Skeletal muscle satellite cell (primary cell): ENCODE results near the gene ATF7.
"Not testable (repeated sequence)": the region's sequence is repeated elsewhere in the genome, so short reads cannot be mapped to it uniquely, and the experiment has no call there.

ENCODE experiments used
- H3K27me3 ChIP-seq: 2 replicates; pipeline ENCODE4 v1.7.0; 2013; ENCODE audit warnings: low read length; ENCODE audit not compliant: control insufficient read depth, insufficient read depth
- H3K36me3 ChIP-seq: 2 replicates; pipeline ENCODE4 v1.7.0; 2013; ENCODE audit warnings: mild to moderate bottlenecking, control low read depth, low read length; ENCODE audit not compliant: insufficient read depth
- H3K4me1 ChIP-seq: 2 replicates; pipeline ENCODE4 v1.7.0; 2013; ENCODE audit warnings: low read length; ENCODE audit not compliant: control insufficient read depth, insufficient read depth
- H3K4me2 ChIP-seq: 2 replicates; pipeline ENCODE4 v1.7.0; 2013; ENCODE audit warnings: mild to moderate bottlenecking, low read length
- H3K4me3 ChIP-seq: 2 replicates; pipeline ENCODE4 v1.7.0; 2013; ENCODE audit warnings: low read length
- H3K9ac ChIP-seq: 2 replicates; pipeline ENCODE4 v1.7.0; 2013; ENCODE audit warnings: mild to moderate bottlenecking, low read depth, low read length, moderate library complexity
- H3K9me3 ChIP-seq: replicated peaks from 2 replicates; pipeline ENCODE4 v1.7.0; 2013; ENCODE audit warnings: mild to moderate bottlenecking, control low read depth, low read length

The ATF7 gene

GRCh38 chr12:53563452-53564028 is 62.6 kb downstream of the ATF7 start:
- Histone ChIP-seq H3K27me3 (no peaks in the 10 kb centered on the region), H3K4me2 (no peak overlapping the region), H3K36me3 (no peaks in the 10 kb centered on the region), H3K9ac (no peak overlapping the region), H3K4me1 (peaks cover 49% of the 10 kb centered on the region), H3K4me3 (no peak overlapping the region), H3K9me3 (no peaks in the 10 kb centered on the region)

GRCh38 chr12:53561590-53561953 is 64.6 kb downstream of the ATF7 start:
- peak overlapping the region; percentile 49 for H3K4me3 ChIP-seq

GRCh38 chr12:53560912-53561589 is 65.1 kb downstream of the ATF7 start:
- Histone ChIP-seq H3K4me2 (peak overlapping the region; percentile 60), H3K4me3 (peak overlapping the region; percentile 17), H3K9me3 (no peaks in the 10 kb centered on the region), H3K9ac (peak overlapping the region; percentile 82), H3K27me3 (no peaks in the 10 kb centered on the region), H3K36me3 (no peaks in the 10 kb centered on the region), H3K4me1 (peaks cover 42% of the 10 kb centered on the region)

More at GRCh38 chr12:53561590-53561953, 64.6 kb downstream of the ATF7 start:
- Histone ChIP-seq H3K27me3 (no peaks in the 10 kb centered on the region), H3K4me2 (peak overlapping the region; percentile 80), H3K36me3 (no peaks in the 10 kb centered on the region), H3K9ac (peak overlapping the region; percentile 82), H3K9me3 (no peaks in the 10 kb centered on the region), H3K4me1 (peaks cover 42% of the 10 kb centered on the region)

- Histone ChIP-seq H3K4me1 (peaks cover 42% of the 10 kb centered on the region), H3K4me2 (peak overlapping the region; percentile 60), H3K27me3 (no peaks in the 10 kb centered on the region), H3K4me3 (peak overlapping the region; percentile 17), H3K9ac (peak overlapping the region; percentile 82), H3K36me3 (no peaks in the 10 kb centered on the region), H3K9me3 (no peaks in the 10 kb centered on the region)
Observed at GRCh38 chr12:53560351-53560750, 65.8 kb downstream of the ATF7 start.

GRCh38 chr12:53558631-53559030 is 67.6 kb downstream of the ATF7 start:
- no peak overlapping the region for H3K4me2 ChIP-seq
- H3K4me3 ChIP-seq = no peak overlapping the region
- H3K4me1 ChIP-seq = peaks cover 37% of the 10 kb centered on the region
- H3K9ac ChIP-seq = no peak overlapping the region
- no peaks in the 10 kb centered on the region for H3K36me3 ChIP-seq
- H3K9me3 ChIP-seq = no peaks in the 10 kb centered on the region
- H3K27me3 ChIP-seq = no peaks in the 10 kb centered on the region

- Histone ChIP-seq H3K9me3 (no peaks in the 10 kb centered on the region), H3K4me2 (no peak overlapping the region), H3K36me3 (peaks cover 35% of the 10 kb centered on the region), H3K4me1 (peaks cover 6% of the 10 kb centered on the region), H3K9ac (no peak overlapping the region), H3K4me3 (no peak overlapping the region), H3K27me3 (no peaks in the 10 kb centered on the region)
Observed at GRCh38 chr12:53552361-53553327, 73.5 kb downstream of the ATF7 start.

GRCh38 chr12:53551889-53552291 is 74.3 kb downstream of the ATF7 start:
- Histone ChIP-seq H3K4me1 (peaks cover 6% of the 10 kb centered on the region), H3K4me3 (no peak overlapping the region), H3K4me2 (no peak overlapping the region), H3K27me3 (no peaks in the 10 kb centered on the region), H3K36me3 (peaks cover 37% of the 10 kb centered on the region), H3K9me3 (no peaks in the 10 kb centered on the region), H3K9ac (no peak overlapping the region)

GRCh38 chr12:53550595-53550994 is 75.6 kb downstream of the ATF7 start:
- peaks cover 37% of the 10 kb centered on the region for H3K36me3 ChIP-seq
- no peaks in the 10 kb centered on the region for H3K27me3 ChIP-seq
- no peaks in the 10 kb centered on the region for H3K9me3 ChIP-seq
- H3K4me2 ChIP-seq = no peak overlapping the region
- peaks cover 6% of the 10 kb centered on the region for H3K4me1 ChIP-seq
- no peak overlapping the region for H3K9ac ChIP-seq
- H3K4me3 ChIP-seq = no peak overlapping the region

- not testable (repeated sequence) for H3K4me2 ChIP-seq, H3K4me3 ChIP-seq, H3K4me1 ChIP-seq, H3K9me3 ChIP-seq, H3K27me3 ChIP-seq, H3K9ac ChIP-seq
- peaks cover 37% of the 10 kb centered on the region for H3K36me3 ChIP-seq
Observed at GRCh38 chr12:53550131-53550530, 76.1 kb downstream of the ATF7 start.

GRCh38 chr12:53548354-53548753 is 77.8 kb downstream of the ATF7 start:
- H3K4me1 ChIP-seq, H3K27me3 ChIP-seq, H3K4me3 ChIP-seq, H3K4me2 ChIP-seq, H3K9ac ChIP-seq, H3K9me3 ChIP-seq: not testable (repeated sequence)
- peaks cover 37% of the 10 kb centered on the region for H3K36me3 ChIP-seq

GRCh38 chr12:53543539-53543938 is 82.6 kb downstream of the ATF7 start:
- Histone ChIP-seq H3K4me2 (no peak overlapping the region), H3K4me1 (peaks cover 3% of the 10 kb centered on the region), H3K9me3 (no peaks in the 10 kb centered on the region), H3K9ac (peak overlapping the region; percentile 30), H3K4me3 (no peak overlapping the region), H3K27me3 (no peaks in the 10 kb centered on the region), H3K36me3 (peaks cover 45% of the 10 kb centered on the region)
